Bronchial epithelial cell (primary cell): ENCODE data around the gene TBC1D12. TPM values are rescaled to one million over a fixed set of nuclear protein-coding genes. Genes with fewer than 3 reads are reported as not detected.

Experiments
- DNase-seq: peaks from one replicate; pipeline ENCODE4 v3.0.0-alpha.2; 2010; ENCODE audit warnings: low read depth
- FAIRE-seq: peaks from 2 replicates; lab custom pipeline; 2011; peaks lifted over from hg19 to GRCh38; lab: Jason Lieb, UNC
- H3K27me3 ChIP-seq: 2 replicates; pipeline ENCODE4 v1.5.1; 2011; ENCODE audit warnings: low read length; ENCODE audit not compliant: control insufficient read depth, insufficient read depth
- H3K36me3 ChIP-seq: 2 replicates; pipeline ENCODE4 v1.5.1; 2011; ENCODE audit warnings: low read length; ENCODE audit not compliant: control insufficient read depth, insufficient read depth
- H3K4me3 ChIP-seq: 2 replicates; pipeline ENCODE4 v1.5.1; 2011; ENCODE audit warnings: mild to moderate bottlenecking, low read depth, low read length, control low read depth
- CTCF ChIP-seq: IDR thresholded peaks from 2 replicates; pipeline ENCODE4 v1.5.1; 2011; ENCODE audit warnings: mild to moderate bottlenecking, moderate library complexity, low read length, control low read depth, inconsistent platforms; ENCODE audit not compliant: insufficient read depth, severe bottlenecking
- total RNA-seq: library from RNA; depleted of rRNA; stranded (reverse); fragments of >200 nt; gene quantifications from 2 replicates; pipeline ENCODE4 v1.2.1, GENCODE V29; 2014

The TBC1D12 gene
- total RNA-seq, 1 donor from 2014 or later = 10.8 TPM

DNA sequence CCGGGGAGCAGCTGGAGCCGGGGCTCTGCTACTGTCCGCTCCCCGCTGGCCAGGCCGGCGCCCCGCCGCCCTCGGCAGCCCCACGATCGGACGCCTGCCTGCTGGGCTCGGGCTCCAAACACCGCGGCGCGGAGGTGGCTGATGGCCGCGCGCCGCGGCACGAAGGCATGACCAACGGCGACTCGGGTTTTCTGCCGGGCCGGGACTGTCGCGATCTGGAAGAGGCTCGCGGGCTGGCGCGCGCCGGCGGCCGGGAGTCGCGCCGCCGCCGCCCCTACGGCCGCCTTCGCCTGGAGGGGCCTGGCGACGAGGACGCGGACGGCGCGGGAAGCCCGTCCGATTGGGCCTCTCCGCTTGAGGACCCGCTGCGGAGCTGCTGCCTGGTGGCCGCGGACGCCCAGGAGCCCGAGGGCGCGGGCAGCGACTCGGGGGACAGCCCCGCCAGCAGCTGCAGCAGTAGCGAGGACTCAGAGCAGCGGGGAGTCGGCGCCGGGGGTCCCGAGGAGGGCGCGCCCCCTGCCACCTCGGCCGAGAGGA is 570 bp downstream of the TBC1D12 start:
- Histone ChIP-seq H3K4me3 (peak overlapping the region; percentile 61), H3K27me3 (no peaks in the 10 kb centered on the region), H3K36me3 (no peaks in the 10 kb centered on the region)
- peak; percentile 7 for DNase-seq
- no peak for TF ChIP-seq CTCF
- FAIRE-seq = no peak

DNA sequence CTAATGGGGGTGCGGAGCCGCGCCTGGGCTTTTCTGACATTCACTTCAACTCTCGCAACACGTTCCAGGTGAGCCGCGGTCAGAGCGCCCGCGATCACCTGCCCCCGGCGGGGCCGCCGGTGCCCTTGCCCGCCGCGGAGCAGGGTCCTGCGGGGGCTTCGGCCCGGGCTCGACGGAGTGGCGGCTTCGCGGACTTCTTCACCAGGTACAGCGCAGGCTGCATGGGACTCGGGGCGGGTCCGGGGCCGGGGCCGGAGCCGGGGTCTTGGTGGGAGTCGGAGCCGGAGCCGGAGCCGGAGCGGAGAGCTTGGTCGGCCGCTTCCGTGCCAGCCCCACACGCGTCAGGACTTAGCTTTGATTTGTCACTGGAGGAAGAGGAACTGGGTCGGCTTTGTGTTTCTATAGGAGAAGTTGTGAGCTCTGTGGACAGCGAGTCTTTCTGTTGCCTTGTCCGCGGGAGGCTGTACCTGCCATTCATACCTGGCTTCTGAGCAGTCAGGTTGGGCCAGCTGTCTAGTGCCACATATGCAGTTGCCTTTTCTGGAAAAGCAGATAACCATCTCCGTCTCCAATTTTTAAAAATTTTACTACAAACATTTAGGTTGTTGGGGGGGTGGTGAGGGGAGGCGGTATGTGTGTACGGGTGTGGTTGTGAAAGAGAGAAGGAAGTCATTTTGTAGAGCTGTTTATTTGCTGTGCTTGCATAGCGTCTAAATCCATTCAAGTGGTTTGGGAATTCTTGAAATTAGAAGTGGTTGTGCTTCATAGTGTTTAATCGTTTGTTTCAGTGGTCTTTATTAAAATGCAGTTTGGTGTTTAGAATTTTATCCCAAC is 1.3 kb downstream of the TBC1D12 start:
- Histone ChIP-seq H3K27me3 (no peaks in the 10 kb centered on the region), H3K36me3 (no peaks in the 10 kb centered on the region), H3K4me3 (peak overlapping the region; percentile 61)
- TF ChIP-seq CTCF = no peak
- FAIRE-seq = no peak
- DNase-seq = peak; percentile 81

- FAIRE-seq (no peak), DNase-seq (no peak)
- Histone ChIP-seq H3K36me3 (no peaks in the 10 kb centered on the region), H3K27me3 (no peaks in the 10 kb centered on the region), H3K4me3 (no peak overlapping the region)
- TF ChIP-seq CTCF = no peak
Measured at GRCh38 chr10:94405406-94405805, 3.1 kb downstream of the TBC1D12 start.

DNA sequence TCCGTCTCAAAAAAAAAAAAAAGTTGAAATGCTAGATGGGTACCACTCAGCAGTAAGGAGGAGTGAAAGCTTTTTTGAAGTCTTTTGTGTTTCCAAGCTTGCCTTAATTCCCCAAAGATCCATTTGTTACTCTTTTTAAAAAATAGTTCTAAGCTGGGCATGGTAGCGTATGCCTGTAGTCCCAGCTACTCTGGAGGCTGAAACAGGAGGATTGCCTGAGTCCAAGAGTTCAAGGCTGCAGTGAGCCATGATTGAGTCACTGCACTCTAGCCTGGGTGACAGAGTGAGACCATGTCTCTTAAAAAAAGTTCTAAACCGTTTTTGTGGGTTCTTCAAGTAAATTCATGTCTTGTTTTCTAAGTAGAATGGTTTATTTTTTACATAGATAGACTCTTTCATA is 5.3 kb downstream of the TBC1D12 start:
- Histone ChIP-seq H3K36me3 (no peaks in the 10 kb centered on the region), H3K27me3 (no peaks in the 10 kb centered on the region), H3K4me3 (no peak overlapping the region)
- DNase-seq (no peak), FAIRE-seq (no peak)
- no peak for TF ChIP-seq CTCF

- TF ChIP-seq CTCF = no peak
- DNase-seq = no peak
- Histone ChIP-seq H3K27me3 (no peaks in the 10 kb centered on the region), H3K36me3 (no peaks in the 10 kb centered on the region), H3K4me3 (no peak overlapping the region)
- no peak for FAIRE-seq
Measured at GRCh38 chr10:94409021-94409657, 6.8 kb downstream of the TBC1D12 start.
